ENCODE measurements around the gene TMEM176A.

TMEM176A gene

DNA sequence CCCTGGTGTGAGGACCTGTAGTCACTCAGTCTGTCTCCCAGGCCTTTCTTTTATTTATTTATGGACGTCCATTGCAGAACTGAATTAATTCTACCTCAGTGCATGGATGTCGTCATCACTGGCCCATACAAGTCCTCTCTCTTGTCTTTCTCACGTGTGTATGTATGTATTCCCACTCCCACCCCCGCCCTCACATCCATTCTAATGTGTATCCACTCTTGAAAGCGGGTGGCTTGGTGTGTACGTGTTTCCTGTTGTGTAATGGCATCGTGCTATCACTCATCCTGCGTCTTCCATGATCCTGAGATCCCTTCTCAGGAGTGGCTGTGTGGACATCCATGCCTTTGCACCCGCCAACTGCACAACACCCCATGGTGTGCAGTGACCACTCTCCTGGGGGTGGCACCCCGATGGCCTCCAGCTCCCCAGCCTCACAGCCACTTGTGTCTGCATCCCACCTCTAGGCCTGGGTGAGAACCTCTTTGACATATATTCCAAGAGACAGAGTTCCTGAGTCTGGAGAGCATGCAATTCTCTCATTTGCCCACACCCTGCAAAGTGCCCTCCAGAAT, 48.7 kb downstream of the TMEM176A start:
- DNase-seq = no peak

- no peak for DNase-seq
Measured at GRCh38 chr7:150850273-150850672, 49.7 kb downstream of the TMEM176A start.

GRCh38 chr7:150851492-150852370, 51.2 kb downstream of the TMEM176A start:
- no peak for DNase-seq

DNA sequence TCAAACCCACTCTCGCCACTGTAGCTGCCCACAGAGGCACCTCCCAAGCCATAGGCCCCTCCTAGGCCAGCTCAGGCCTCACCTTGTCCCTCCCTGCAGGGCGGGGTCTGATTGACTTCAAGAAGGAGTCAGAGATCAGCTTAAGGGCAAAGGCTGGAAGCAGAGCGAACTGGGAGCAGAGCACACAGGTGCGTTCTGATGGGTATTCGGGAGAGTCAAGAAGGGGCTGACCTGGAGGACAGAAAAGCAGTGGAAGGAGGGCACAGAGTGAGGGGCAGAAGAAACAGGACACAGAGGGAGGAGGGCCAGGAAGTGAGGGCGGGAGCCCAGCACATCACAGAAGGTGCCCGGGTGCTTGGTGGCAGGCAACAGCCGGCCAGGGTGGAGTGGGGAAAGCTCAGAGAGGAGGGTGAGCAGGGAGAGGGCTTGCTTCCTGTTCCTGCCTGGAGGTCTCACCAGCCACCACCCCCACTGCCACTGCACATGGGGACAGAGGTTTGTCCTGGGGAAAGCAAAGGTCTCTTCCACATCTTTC, 51.9 kb downstream of the TMEM176A start, which contains the start of gene AOC1:
AOC1 (plus strand) TSS at position 147 of the 535 bp plus-strand sequence. CDS start 3,954 bp downstream, outside the sequence.
- no peak for DNase-seq

DNA sequence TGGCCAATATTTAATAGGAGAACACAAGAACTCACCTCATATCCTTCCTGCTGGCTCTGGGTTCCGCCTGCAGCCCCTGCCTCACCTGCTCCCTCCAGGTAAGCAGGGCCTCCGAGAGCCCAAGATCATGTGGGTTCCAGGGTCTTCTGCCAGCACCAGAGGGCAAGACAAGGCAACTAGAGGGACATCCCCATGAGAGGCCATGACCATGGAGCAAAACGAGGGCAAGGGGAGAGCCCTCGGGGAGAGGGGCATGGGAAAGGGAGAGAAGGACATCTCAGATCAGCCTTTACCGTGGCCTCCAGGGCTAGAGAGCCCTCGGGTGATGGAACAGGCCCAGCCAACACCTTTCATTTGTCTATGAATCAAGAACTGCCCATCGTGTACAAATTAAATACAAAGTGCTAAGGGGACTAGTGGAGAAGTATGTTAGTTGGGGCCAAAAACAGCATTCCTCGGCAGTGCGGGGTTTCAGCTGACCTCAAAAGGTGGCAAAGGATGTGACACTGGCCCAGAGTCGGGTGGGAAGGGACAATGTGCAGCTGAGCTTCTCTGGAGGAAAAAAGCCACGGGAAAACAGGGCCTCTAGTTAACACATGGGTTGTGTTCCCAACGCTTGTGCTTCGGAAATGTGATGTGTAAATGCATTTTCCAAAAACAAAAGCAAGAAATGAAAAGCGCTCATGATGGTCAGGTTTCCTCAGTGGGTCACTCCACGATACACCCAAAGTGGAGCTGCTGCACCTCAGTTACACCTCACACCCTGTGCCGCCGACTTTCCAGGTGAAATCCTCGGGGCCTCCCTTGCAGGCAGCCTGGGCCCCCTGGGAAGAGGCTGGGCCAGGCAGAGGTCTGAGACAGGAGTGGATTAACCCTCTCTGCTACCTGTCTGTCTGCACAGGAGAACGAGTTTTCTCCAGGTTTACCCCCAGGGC, 53.8 kb downstream of the TMEM176A start:
- no peak for DNase-seq

Measured in NCI-H526 (cell line).